OCI-LY1 (cell line): ENCODE data around the gene ANXA7.

Experiments
- CTCF ChIP-seq: fragments of 200-600 bp; sonication (generic), shearing (Covaris generic); IDR thresholded peaks from 2 replicates; pipeline ENCODE4 v1.5.1; 2017; ENCODE audit warnings: mild to moderate bottlenecking, antibody characterized with exemption, low read length, moderate library complexity, mixed read lengths
- EZH2 ChIP-seq: fragments of 200-600 bp; sonication (generic), shearing (Covaris generic); IDR thresholded peaks from 2 replicates; pipeline ENCODE4 v1.8.0; 2017; ENCODE audit warnings: borderline replicate concordance, mixed run types, mild to moderate bottlenecking, antibody characterized with exemption, low read length, moderate library complexity, mixed read lengths

- TF ChIP-seq CTCF (no peak), EZH2 (no peak)
Observed at GRCh38 chr10:73405556-73405955, 8.3 kb downstream of the ANXA7 start.
